Stimulated activated CD8-positive, alpha-beta memory T cell treated with anti-CD3 and anti-CD28 coated beads, Interleukin-15, amount 100 ng/mL, for 1 hour (primary cell): Measurements from ENCODE around the gene DENND1A.
"Not testable (repeated sequence)": the region's sequence is repeated elsewhere in the genome, so short reads cannot be mapped to it uniquely, and the experiment has no call there.

ENCODE experiments used
- DNase-seq: peaks from one replicate; pipeline ENCODE4 v3.0.0-alpha.2; 2020; ENCODE audit warnings: low read depth

The DENND1A gene

DNA sequence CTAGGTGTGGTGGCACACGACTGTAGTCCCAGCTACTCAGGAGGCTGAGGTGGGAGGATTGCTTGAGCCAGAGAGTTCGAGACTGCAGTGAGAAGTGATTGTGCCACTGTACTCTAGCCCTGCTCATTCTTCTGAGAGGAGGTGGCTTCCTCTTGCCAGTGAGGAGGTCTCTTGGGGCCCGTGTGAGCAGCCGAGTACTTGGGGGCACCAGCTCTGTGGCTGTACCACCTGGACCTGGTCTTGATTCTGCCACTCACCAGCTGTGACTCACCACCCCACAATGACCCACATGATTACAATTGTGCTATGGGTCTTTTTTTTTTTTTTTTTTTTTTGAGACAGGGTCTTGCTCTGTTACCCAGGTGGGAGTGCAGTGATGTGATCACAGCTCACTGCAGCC is 592.0 kb downstream of the DENND1A start:
- DNase-seq = no peak

DNA sequence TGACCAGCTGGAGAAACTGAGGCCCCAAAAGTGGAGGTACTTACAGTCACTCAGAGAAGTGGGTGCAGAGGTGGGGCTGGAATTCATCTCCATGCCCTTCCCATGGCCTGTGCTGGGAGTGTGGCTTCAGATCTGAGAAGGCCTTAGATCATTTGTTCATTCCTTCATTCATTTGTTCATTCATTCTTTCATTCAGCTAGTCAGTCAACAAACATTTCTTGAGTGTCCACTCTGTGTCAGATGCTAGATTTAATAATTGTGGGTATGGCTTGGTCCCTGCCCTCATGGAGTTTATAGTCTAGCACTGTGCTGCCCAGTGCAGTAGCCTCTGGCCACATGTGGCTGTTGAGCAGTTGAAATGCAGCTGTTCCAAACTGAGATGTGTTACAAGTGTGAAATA is 593.0 kb downstream of the DENND1A start:
- no peak for DNase-seq

DNA sequence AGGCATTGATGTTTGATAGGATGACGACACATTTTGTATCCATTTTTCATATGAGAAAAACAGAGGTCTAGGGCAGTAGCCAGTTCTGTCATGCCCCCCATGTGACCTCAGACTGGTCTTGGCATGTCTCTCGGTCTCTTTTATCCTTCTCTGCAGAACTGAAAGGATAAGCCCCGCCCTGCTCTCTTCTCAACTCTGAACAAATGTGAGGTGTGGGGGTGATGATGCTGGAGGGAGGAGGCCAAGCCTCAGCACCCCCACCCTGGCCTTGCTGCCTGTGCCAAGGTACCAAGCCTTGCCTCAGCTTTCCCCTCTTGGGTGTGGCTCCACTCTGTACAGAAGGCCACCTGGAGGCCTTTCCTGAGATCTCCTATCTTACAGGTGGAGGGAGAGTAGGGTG is 593.5 kb downstream of the DENND1A start:
- DNase-seq = no peak

DNA sequence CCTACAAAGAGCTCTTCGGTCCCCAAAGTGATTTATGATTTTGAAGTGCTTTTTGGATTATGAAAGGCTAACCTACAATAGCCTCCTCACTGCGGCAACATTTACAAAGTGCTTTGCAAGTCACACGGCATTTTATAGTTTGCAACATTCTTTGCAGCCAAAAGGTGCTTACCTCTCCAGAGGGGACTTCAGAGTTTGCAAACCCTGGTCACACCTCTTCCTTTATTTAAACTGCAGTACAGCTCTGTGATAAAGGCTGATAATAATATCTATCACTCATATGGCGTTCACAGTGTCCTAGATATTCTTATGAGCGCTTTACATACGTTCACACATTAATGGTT is 594.0 kb downstream of the DENND1A start:
- no peak for DNase-seq

DNA sequence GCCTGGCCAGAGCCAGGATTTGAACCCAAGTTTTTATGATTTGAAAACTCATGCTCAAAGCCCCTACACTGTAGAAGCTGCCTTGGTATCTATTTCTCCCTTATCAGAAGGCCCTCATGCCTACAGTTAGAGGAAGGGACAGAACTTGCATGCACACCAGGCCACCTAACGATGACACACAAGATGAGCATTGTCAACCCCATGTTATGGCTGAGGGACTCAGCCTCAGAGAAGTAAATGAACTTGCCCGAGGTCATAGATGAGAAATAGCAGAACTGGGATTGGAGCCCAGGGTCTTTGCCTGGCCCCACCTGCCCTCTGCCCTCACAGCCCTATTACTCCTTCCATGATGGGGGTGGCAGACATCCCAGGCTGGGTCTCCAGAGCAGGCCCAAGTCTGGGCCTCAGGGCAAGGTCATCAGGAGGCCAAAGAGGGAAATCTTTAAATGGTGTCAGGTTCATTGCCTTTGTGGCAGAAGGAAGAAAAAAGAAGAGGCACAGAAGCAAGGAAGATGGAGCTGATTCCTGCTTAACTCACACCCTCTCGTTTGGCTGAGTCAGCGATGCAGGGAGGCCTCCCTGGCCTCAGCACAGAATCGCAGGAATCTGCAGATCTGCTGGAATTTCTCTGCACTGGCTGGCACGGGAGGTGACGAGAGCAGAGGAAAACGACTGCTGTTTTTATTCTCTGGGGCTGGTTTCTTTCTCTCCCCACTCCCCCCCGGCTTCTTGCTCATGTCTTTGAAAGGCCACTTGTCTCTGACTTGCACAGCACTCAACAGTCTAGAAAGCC is 594.5 kb downstream of the DENND1A start:
- no peak for DNase-seq

DNA sequence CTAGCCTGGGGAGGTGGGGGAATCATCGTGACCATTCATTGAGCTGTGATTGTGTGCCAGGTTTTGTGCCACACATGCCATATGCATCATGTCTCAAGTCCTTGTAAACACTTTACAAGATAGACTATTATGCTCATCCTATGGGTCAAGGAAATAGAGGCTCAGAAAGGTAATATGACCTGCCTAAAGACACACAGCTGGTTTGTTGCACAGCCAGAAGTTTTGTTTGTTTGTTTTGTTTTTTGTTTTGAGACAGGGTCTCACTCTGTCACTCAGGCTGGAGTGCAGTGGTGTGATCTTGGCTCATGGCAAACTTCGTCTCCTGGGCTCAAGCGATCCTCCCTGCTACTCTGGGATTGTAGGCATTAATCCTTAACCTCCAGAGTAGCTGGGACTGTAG is 595.3 kb downstream of the DENND1A start:
- DNase-seq = no peak

DNA sequence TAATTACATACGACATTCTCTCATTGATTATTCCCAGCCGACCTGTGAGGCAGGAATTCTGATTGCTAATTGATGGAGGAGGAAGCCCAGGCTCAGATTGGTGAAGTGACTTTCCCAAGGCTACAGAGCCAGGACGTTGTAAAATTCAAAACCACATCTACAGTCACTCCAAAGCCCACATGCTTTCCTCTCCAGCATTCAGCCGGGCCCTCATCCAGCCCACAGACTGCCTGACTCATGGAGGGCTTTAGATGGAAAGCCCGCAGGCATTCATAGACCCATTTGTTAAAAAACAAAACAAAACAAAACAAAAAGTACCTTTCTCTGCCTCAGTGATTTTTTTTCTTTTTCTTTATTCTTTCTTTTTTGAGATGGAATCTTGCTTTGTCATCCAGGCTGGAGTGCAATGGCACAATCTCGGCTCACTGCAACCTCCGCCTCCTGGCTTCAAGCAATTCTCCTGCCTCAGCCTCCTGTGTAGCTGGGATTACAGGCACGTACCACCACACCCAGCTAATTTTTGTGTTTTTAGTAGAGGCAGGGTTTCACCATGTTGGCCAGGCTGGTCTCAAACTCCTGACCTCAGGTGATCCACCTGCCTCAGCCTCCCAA is 596.8 kb downstream of the DENND1A start:
- not testable (repeated sequence) for DNase-seq

DNA sequence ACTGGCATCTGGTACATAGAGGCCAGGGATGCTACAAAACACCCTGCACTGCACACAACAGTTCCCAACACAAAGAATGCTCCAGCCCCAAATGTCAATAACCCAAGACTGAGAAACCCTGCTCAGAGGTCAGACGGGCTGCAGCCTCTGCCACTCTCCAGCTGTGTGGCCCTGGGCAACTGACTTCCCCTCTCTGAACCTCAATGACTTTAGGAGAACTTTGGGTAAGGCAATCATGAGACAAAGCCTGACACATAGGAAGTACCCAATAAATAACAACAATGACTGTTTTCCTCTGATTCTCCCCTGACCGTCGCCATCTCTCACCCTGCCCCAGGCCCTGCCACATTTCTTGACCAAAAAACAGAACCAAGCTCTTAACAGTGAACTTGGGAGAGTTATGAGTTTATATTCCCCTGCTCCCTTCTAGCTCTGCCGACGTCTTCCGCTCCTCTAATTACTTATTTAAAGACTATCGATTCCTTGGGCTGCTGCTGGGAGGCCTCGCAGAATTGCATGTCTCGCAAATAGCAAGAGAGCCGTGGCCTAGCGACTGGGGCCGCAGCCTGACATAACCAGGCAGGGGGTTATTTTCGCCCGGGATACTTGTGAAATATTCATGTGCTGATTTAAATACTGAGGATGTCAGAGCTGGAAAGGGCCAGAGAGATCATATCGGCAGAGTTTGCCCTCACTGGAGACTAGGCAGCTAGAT is 598.4 kb downstream of the DENND1A start:
- no peak for DNase-seq
